ENCODE results near the gene PAN2. TPM values are rescaled to one million over a fixed set of nuclear protein-coding genes. Genes with fewer than 3 reads are reported as not detected.

The PAN2 gene
- total RNA-seq, 4 donors from 2014 or later: 95.7 to 148 (median 134) TPM

GRCh38 chr12:56308714-56309113 is 25.1 kb downstream of the PAN2 start:
- Histone ChIP-seq H3K4me1 (no peaks in the 10 kb centered on the region), H3K36me3 (peaks cover 15 to 19% of the 10 kb centered on the region in 2 donors), H3K27ac (no peak overlapping the region), H3K9me3 (no peaks in the 10 kb centered on the region), H3K27me3 (no peaks in the 10 kb centered on the region), H3K4me3 (replicated peaks in 1 of 3) (no peak overlapping the region)
- no peak for DNase-seq
- TF ChIP-seq, protein P1, sequence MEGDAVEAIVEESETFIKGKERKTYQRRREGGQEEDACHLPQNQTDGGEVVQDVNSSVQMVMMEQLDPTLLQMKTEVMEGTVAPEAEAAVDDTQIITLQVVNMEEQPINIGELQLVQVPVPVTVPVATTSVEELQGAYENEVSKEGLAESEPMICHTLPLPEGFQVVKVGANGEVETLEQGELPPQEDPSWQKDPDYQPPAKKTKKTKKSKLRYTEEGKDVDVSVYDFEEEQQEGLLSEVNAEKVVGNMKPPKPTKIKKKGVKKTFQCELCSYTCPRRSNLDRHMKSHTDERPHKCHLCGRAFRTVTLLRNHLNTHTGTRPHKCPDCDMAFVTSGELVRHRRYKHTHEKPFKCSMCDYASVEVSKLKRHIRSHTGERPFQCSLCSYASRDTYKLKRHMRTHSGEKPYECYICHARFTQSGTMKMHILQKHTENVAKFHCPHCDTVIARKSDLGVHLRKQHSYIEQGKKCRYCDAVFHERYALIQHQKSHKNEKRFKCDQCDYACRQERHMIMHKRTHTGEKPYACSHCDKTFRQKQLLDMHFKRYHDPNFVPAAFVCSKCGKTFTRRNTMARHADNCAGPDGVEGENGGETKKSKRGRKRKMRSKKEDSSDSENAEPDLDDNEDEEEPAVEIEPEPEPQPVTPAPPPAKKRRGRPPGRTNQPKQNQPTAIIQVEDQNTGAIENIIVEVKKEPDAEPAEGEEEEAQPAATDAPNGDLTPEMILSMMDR (IDR thresholded peaks at IDR 0.05): no peak
- no peak for TF ChIP-seq POLR2A (IDR thresholded peaks at IDR 0.05)
- WGBS, 2 donors: 92 to 94% methylated on average over 3 of the region's 3 CpGs
- intact Hi-C loops (cut with DNase I): no loop called here

GRCh38 chr12:56307221-56307965 is 26.4 kb downstream of the PAN2 start:
- WGBS, 2 donors: 90 to 94% methylated on average over 7 of the region's 7 CpGs

DNA sequence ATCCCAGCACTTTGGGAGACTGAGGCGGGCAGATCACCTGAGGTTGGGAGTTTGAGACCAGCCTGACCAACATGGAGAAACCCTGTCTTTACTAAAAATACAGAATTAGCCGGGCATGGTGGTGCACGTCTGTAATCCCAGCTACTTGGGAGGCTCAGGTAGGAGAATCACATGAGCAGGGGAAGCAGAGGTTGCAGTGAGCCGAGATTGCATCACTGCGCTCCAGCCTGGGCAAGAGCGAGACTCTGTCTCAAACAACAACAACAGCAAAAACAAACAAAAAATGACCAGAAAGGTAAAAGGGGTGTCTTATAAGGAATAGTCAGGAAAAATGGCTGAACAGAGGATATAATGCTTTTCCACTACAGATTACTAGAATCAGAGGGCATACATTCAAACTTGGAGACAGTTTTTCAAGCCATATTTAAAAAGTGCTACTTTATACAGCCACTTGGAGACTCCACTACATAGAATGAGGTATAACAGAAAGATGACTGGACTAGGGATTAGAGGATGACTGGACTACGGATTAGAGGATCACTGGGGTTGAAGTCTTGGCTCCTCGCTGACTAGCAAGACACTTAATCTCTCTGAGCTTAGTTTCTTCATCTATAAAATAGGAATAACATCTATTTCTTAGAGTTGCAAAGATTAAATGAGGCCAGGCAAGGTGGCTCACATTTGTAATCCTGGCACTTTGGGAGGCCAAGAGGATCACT is 28.8 kb downstream of the PAN2 start:
- H3K27ac ChIP-seq: no peak overlapping the region
- H3K27me3 ChIP-seq: no peaks in the 10 kb centered on the region
- peaks cover 20 to 23% of the 10 kb centered on the region in 2 donors for H3K4me1 ChIP-seq
- no peaks in the 10 kb centered on the region for H3K9me3 ChIP-seq
- DNase-seq: no peak
- TF ChIP-seq, protein P1 (IDR thresholded peaks at IDR 0.05): no peak
- TF ChIP-seq POLR2A (IDR thresholded peaks at IDR 0.05): no peak
- 92 to 93% methylated on average over 8 of the region's 8 CpGs for WGBS, 2 donors
- intact Hi-C loops (cut with DNase I): no loop called here
- peaks cover 4 to 9% of the 10 kb centered on the region in 2 donors for H3K36me3 ChIP-seq
- no peak overlapping the region for H3K4me3 ChIP-seq (replicated peaks in 1 of 3)

More at GRCh38 chr12:56307221-56307965, 26.4 kb downstream of the PAN2 start:
- Histone ChIP-seq H3K27me3 (no peaks in the 10 kb centered on the region), H3K36me3 (peaks cover 12 to 15% of the 10 kb centered on the region in 2 donors), H3K4me3 (replicated peaks in 1 of 3) (no peak overlapping the region), H3K27ac (no peak overlapping the region), H3K4me1 (peaks cover 5 to 7% of the 10 kb centered on the region in 2 donors), H3K9me3 (no peaks in the 10 kb centered on the region)
- peak in 1 of 2 donors; percentile 18 for DNase-seq
- no peak for TF ChIP-seq POLR2A (IDR thresholded peaks at IDR 0.05)
- TF ChIP-seq, protein P1 (IDR thresholded peaks at IDR 0.05): no peak
- intact Hi-C loops (cut with DNase I): no loop called here

DNA sequence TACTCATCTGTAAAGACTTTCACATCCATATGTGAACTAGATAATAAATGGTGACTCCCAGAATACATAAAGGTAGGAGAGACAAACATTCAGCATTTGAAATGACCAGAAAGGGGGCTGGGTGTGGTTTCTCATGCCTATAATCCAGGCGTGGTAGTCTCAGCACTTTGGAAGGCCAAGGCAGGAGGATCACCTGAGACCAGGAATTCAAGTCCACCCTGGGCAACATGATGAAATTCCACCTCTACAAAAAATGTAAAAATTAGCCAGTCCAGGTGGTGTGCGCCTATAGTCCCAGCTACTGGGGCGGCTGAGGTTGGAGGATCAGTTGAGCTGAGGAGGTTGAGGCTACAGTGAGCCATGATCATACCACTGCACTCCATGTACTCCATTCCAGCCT is 29.5 kb downstream of the PAN2 start:
- Histone ChIP-seq H3K27me3 (no peaks in the 10 kb centered on the region), H3K4me3 (replicated peaks in 1 of 3) (no peak overlapping the region), H3K27ac (no peak overlapping the region), H3K4me1 (peaks cover 21 to 23% of the 10 kb centered on the region in 2 donors), H3K9me3 (no peaks in the 10 kb centered on the region), H3K36me3 (peaks cover 4 to 8% of the 10 kb centered on the region in 2 donors)
- WGBS, 2 donors: 96 to 97% methylated on average over 3 of the region's 3 CpGs
- TF ChIP-seq, protein P1 (IDR thresholded peaks at IDR 0.05): no peak
- TF ChIP-seq POLR2A (IDR thresholded peaks at IDR 0.05): no peak
- intact Hi-C loops (cut with DNase I): no loop called here
- no peak for DNase-seq

Measured in thyroid gland (tissue), 4 donors.